IMR-90 (cell line): ENCODE data around the gene PCBP3.

Experiments used
- CEBPB ChIP-seq: IDR thresholded peaks from 2 replicates; pipeline ENCODE4 v1.6.1; 2012; ENCODE audit warnings: low read depth, low read length, improper control_type of control experiment
- CTCF ChIP-seq: conservative IDR thresholded peaks from 2 replicates; pipeline ENCODE4 v1.5.1; 2012; ENCODE audit warnings: mild to moderate bottlenecking, low read depth, low read length, improper control_type of control experiment
- ELK1 ChIP-seq: fragments of 150-350 bp; IDR thresholded peaks from 2 replicates; pipeline ENCODE4 v1.6.1; 2016; ENCODE audit warnings: low read depth, mild to moderate bottlenecking, low read length, moderate library complexity, borderline replicate concordance
- MXI1 ChIP-seq: IDR thresholded peaks from 2 replicates; pipeline ENCODE4 v1.6.1; 2012; ENCODE audit warnings: low read depth, mild to moderate bottlenecking, low read length, moderate library complexity, borderline replicate concordance
- POLR2A ChIP-seq: IDR thresholded peaks from 2 replicates; pipeline ENCODE4 v1.6.1; 2012; ENCODE audit warnings: mild to moderate bottlenecking, low read depth, low read length
- RAD21 ChIP-seq: IDR thresholded peaks from 2 replicates; pipeline ENCODE4 v1.6.1; 2012; ENCODE audit warnings: low read length, improper control_type of control experiment
- RCOR1 ChIP-seq: IDR thresholded peaks from 2 replicates; pipeline ENCODE4 v1.6.1; 2012; ENCODE audit warnings: mild to moderate bottlenecking, low read length, improper control_type of control experiment; ENCODE audit not compliant: insufficient replicate concordance
- RFX5 ChIP-seq: IDR thresholded peaks from 2 replicates; pipeline ENCODE4 v1.8.0; 2012; ENCODE audit warnings: low read depth, mild to moderate bottlenecking, low read length, moderate library complexity
- USF2 ChIP-seq: fragments of 150-350 bp; IDR thresholded peaks from 2 replicates; pipeline ENCODE4 v1.6.1; 2017; ENCODE audit warnings: mild to moderate bottlenecking, antibody characterized with exemption, low read length, low read depth

- TF ChIP-seq CTCF (no peak), USF2 (no peak), CEBPB (no peak), ELK1 (no peak), MXI1 (no peak), POLR2A (no peak), RCOR1 (no peak), RAD21 (no peak), RFX5 (no peak)
Observed at GRCh38 chr21:45902292-45902995, 258.9 kb downstream of the PCBP3 start.
